H1 (cell line): ENCODE results near the gene OR52B6. TPM values are rescaled to one million over a fixed set of nuclear protein-coding genes. Genes with fewer than 3 reads are reported as not detected.

Experiments used
- CTCF ChIA-PET: fragments of 300-600 bp; sonication (Branson Sonifier 250); formaldehyde crosslinking; loops from one replicate; lab custom pipeline; 2021; ENCODE audit not compliant: partially characterized antibody; lab: Charles Lee
- POLR2A ChIA-PET: fragments of 300-600 bp; sonication (Branson Sonifier 250); formaldehyde crosslinking; loops from one replicate; lab custom pipeline; 2021; ENCODE audit warnings: inconsistent platforms; ENCODE audit not compliant: partially characterized antibody; lab: Charles Lee
- DNase-seq, 2 experiments: peaks; one replicate each; pipeline versions ENCODE4 v3.0.0 to v3.0.0-alpha.2; 2010 to 2022; ENCODE audit warnings: low spot score in 2 of 2, low read depth in 1 of 2, mixed read lengths in 1 of 2
- FAIRE-seq: peaks from 2 replicates; lab custom pipeline; 2011; peaks lifted over from hg19 to GRCh38; lab: Jason Lieb, UNC
- H2AFZ ChIP-seq: 2 replicates; pipeline ENCODE4 v1.8.1; 2012; ENCODE audit warnings: low read length, inconsistent platforms
- H2AK5ac ChIP-seq: 2 replicates; pipeline ENCODE4 v1.6.1; 2013; ENCODE audit warnings: low read depth, low read length
- H2BK120ac ChIP-seq: replicated peaks from 2 replicates; pipeline ENCODE3; 2013; ENCODE audit warnings: low read depth, low read length, inconsistent platforms
- H2BK12ac ChIP-seq: 2 replicates; pipeline ENCODE4 v1.6.1; 2013; ENCODE audit warnings: low read depth, low read length
- H2BK15ac ChIP-seq: 2 replicates; pipeline ENCODE4 v1.6.1; 2013; ENCODE audit warnings: low read length
- H2BK20ac ChIP-seq: 2 replicates; pipeline ENCODE4 v1.6.1; 2013; ENCODE audit warnings: low read length
- H2BK5ac ChIP-seq: 2 replicates; pipeline ENCODE4 v1.6.1; 2013; ENCODE audit warnings: low read depth, low read length
- H3K14ac ChIP-seq: 2 replicates; pipeline ENCODE4 v1.6.1; 2013; ENCODE audit warnings: inconsistent platforms; ENCODE audit not compliant: insufficient read length
- H3K18ac ChIP-seq: 2 replicates; pipeline ENCODE4 v1.6.1; 2013; ENCODE audit warnings: low read length; ENCODE audit errors: extremely low read depth
- H3K23ac ChIP-seq: 2 replicates; pipeline ENCODE4 v1.6.1; 2013; ENCODE audit warnings: inconsistent platforms; ENCODE audit not compliant: insufficient read length
- H3K23me2 ChIP-seq: 2 replicates; pipeline ENCODE4 v1.6.1; 2013; ENCODE audit warnings: low read depth, low read length
- H3K27ac ChIP-seq: 2 replicates; pipeline ENCODE4 v1.6.1; 2011; ENCODE audit warnings: low read depth, low read length, inconsistent platforms
- H3K27me3 ChIP-seq, 4 experiments: replicated peaks in 1 of 4; 1 replicate in 1 of 4; 2 replicates in 3 of 4; pipeline versions ENCODE4 v1.6.1 to v1.8.1; 2011 to 2013; ENCODE audit warnings: low read length in 3 of 4, mild to moderate bottlenecking in 3 of 4, inconsistent platforms in 2 of 4, mixed read lengths in 2 of 4, moderate library complexity in 1 of 4; ENCODE audit not compliant: control insufficient read depth in 3 of 4, insufficient read depth in 3 of 4; ENCODE audit errors: extremely low read depth in 1 of 4
- H3K36me3 ChIP-seq, 4 experiments: 2 replicates each; pipeline versions ENCODE4 v1.6.1 to v1.8.1; 2011 to 2013; ENCODE audit warnings: mild to moderate bottlenecking in 4 of 4, low read length in 3 of 4, moderate library complexity in 2 of 4, control low read depth in 1 of 4, inconsistent platforms in 1 of 4; ENCODE audit not compliant: insufficient read depth in 4 of 4, control insufficient read depth in 2 of 4
- H3K4ac ChIP-seq: replicated peaks from 2 replicates; pipeline ENCODE3; 2013; ENCODE audit warnings: low read length, low read depth, mixed read lengths, inconsistent platforms; ENCODE audit not compliant: insufficient read length
- H3K4me1 ChIP-seq, 4 experiments: replicated peaks in 1 of 4; 1 replicate in 1 of 4; 2 replicates in 3 of 4; pipeline versions ENCODE4 v1.6.1 to v1.8.1; 2011 to 2013; ENCODE audit warnings: low read length in 3 of 4, inconsistent platforms in 2 of 4, mixed read lengths in 1 of 4; ENCODE audit not compliant: insufficient read depth in 4 of 4, control insufficient read depth in 3 of 4
- H3K4me2 ChIP-seq, 2 experiments: 2 replicates each; pipeline versions ENCODE4 v1.6.1 to v1.8.1; 2011 to 2013; ENCODE audit warnings: low read depth in 2 of 2, low read length in 2 of 2, control low read depth in 1 of 2, inconsistent platforms in 1 of 2, mild to moderate bottlenecking in 1 of 2; ENCODE audit not compliant: insufficient read depth in 1 of 2
- H3K4me3 ChIP-seq, 4 experiments: fragments of 200-600, 300-600 bp in 1 of 4; sonication (generic), shearing (Covaris generic), sonication (Bioruptor Twin) in 1 of 4; 2 replicates each; pipeline versions ENCODE4 v1.5.1 to v1.8.1; 2011 to 2016; ENCODE audit warnings: low read length in 4 of 4, low read depth in 3 of 4, control low read depth in 2 of 4, inconsistent platforms in 2 of 4, mild to moderate bottlenecking in 2 of 4, mixed read lengths in 1 of 4, moderate library complexity in 1 of 4; ENCODE audit not compliant: insufficient read depth in 2 of 4; ENCODE audit errors: extremely low read depth in 1 of 4
- H3K56ac ChIP-seq: replicated peaks from 2 replicates; pipeline ENCODE3; 2013; ENCODE audit warnings: low read depth, mild to moderate bottlenecking, mixed read lengths, low read length, inconsistent platforms; ENCODE audit not compliant: insufficient read length
- H3K79me1 ChIP-seq: 2 replicates; pipeline ENCODE4 v1.6.1; 2013; ENCODE audit warnings: low read depth, low read length, control low read depth
- H3K79me2 ChIP-seq, 2 experiments: 2 replicates each; pipeline versions ENCODE4 v1.6.1 to v1.8.1; 2012 to 2013; ENCODE audit warnings: low read length in 2 of 2, mild to moderate bottlenecking in 2 of 2, inconsistent platforms in 1 of 2; ENCODE audit not compliant: insufficient read depth in 2 of 2, control insufficient read depth in 1 of 2
- H3K9ac ChIP-seq, 4 experiments: replicated peaks in 1 of 4; 1 replicate in 1 of 4; 2 replicates in 3 of 4; pipeline versions ENCODE4 v1.6.1 to v1.8.1; 2011 to 2013; ENCODE audit warnings: low read depth in 3 of 4, low read length in 3 of 4, control low read depth in 2 of 4, mild to moderate bottlenecking in 2 of 4, moderate library complexity in 2 of 4, inconsistent platforms in 1 of 4; ENCODE audit errors: extremely low read depth in 1 of 4
- H3K9me3 ChIP-seq, 2 experiments: 2 replicates each; pipeline versions ENCODE4 v1.6.1 to v1.8.1; 2012 to 2013; ENCODE audit warnings: mild to moderate bottlenecking in 2 of 2, moderate library complexity in 2 of 2, control low read depth in 1 of 2, inconsistent platforms in 1 of 2, low read depth in 1 of 2, low read length in 1 of 2, mixed read lengths in 1 of 2; ENCODE audit not compliant: insufficient read depth in 2 of 2
- H4K20me1 ChIP-seq, 2 experiments: replicated peaks in 1 of 2; 2 replicates each; pipeline versions ENCODE3 to v1.8.1; 2011 to 2013; ENCODE audit warnings: inconsistent platforms in 2 of 2, low read length in 2 of 2, mild to moderate bottlenecking in 1 of 2; ENCODE audit not compliant: insufficient read depth in 2 of 2, control insufficient read depth in 1 of 2
- H4K5ac ChIP-seq: 2 replicates; pipeline ENCODE4 v1.6.1; 2013; ENCODE audit warnings: low read length, low read depth, mixed read lengths, inconsistent platforms; ENCODE audit not compliant: insufficient read length
- H4K8ac ChIP-seq: 2 replicates; pipeline ENCODE4 v1.8.0; 2013; ENCODE audit warnings: mild to moderate bottlenecking, moderate library complexity, low read length, inconsistent platforms; ENCODE audit not compliant: insufficient read depth; ENCODE audit errors: extremely low read depth
- H4K91ac ChIP-seq: replicated peaks from 2 replicates; pipeline ENCODE3; 2013; ENCODE audit warnings: low read length, mixed read lengths, inconsistent platforms; ENCODE audit not compliant: insufficient read length
- WGBS, 2 experiments: shearing (Covaris generic) in 1 of 2; methylation state at CpG; one replicate each; pipeline versions ENCODE4 v1.1.6 to v1.1.7; 2013 to 2015; ENCODE audit warnings: low lambda C conversion rate in 2 of 2, mixed read lengths in 2 of 2, inconsistent platforms in 1 of 2, low coverage in 1 of 2, missing lambda C conversion rate in 1 of 2; ENCODE audit not compliant: insufficient replicate concordance in 2 of 2, insufficient coverage in 1 of 2, insufficient read length in 1 of 2; ENCODE audit errors: extremely low coverage in 1 of 2, missing lambda C conversion rate in 1 of 2; 5-methylcytosine and 5-hydroxymethylcytosine counted together
- polyA plus RNA-seq, 7 experiments: library from polyadenylated mRNA; depleted of rRNA in 3 of 7; stranded (reverse) in 5 of 7; unstranded in 2 of 7; fragments of >200 nt in 5 of 7; fragments of 200-250 nt in 2 of 7; gene quantifications; 1 replicate in 5 of 7; 2 replicates in 1 of 7; 4 replicates in 1 of 7; pipeline versions ENCODE4 v1.2.1 to v1.2.3, GENCODE V29; 2011 to 2013; ENCODE audit warnings: missing spikeins in 2 of 7, mixed read lengths in 2 of 7
- total RNA-seq: library from RNA; stranded (reverse); fragmentation: NEBNext Ultra II Directional; extraction: Animal tissue kit (Norgen Biotek cat#: 25700); gene quantifications from 2 replicates; pipeline ENCODE4 v1.2.1, GENCODE V29; 2021
- TF ChIP-seq, protein P1 (sequence below): IDR thresholded peaks from 2 replicates; pipeline ENCODE4 v1.6.1; 2011; ENCODE audit warnings: low read length, improper control_type of control experiment

OR52B6 gene
- total and polyA plus RNA-seq, 2 of the 8 experiments (the other 6 are each of a cell fraction or from before 2014, with no cell fraction given): not detected

- Histone ChIP-seq H2BK20ac (no peak overlapping the region), H3K4me2 (no peak overlapping the region), H3K79me1 (no peaks in the 10 kb centered on the region; the same call in 1 of the 2 replicates), H3K36me3 (no peaks in the 10 kb centered on the region), H2BK12ac (no peak overlapping the region), H3K27ac (no peak overlapping the region), H3K4ac (no peak overlapping the region), H2BK5ac (no peak overlapping the region), H2AK5ac (no peak overlapping the region), H3K4me1 (peaks cover 0 to 17% (median 6%) of the 10 kb centered on the region in 4 experiments; a peak in 4 of 7 replicates), H3K23me2 (no peaks in the 10 kb centered on the region), H2AFZ (no peak overlapping the region), H4K8ac (no peak overlapping the region), H2BK15ac (no peak overlapping the region), H2BK120ac (no peak overlapping the region), H3K4me3 (no peak overlapping the region), H4K91ac (no peak overlapping the region), H3K9me3 (no peaks in the 10 kb centered on the region), H3K18ac (no peak overlapping the region), H4K5ac (no peak overlapping the region), H3K27me3 (no peaks in the 10 kb centered on the region), H3K56ac (no peak overlapping the region), H3K9ac (no peak overlapping the region), H3K23ac (no peak overlapping the region), H3K14ac (no peak overlapping the region), H4K20me1 (no peaks in the 10 kb centered on the region), H3K79me2 (no peaks in the 10 kb centered on the region)
- WGBS, 2 experiments: 100% methylated on average over 3 of the region's 3 CpGs; no CpG with 5 or more reads in 1 of the 2 experiments
- DNase-seq (no peak), FAIRE-seq (no peak)
- CTCF ChIA-PET: interaction anchor here (0.8 to 1.9 kb wide), 4 partner anchors 12 to 96 kb away, joined by 3 to 8 read pairs (median 6); no protein-coding TSS in a partner anchor
- TF ChIP-seq, protein P1, sequence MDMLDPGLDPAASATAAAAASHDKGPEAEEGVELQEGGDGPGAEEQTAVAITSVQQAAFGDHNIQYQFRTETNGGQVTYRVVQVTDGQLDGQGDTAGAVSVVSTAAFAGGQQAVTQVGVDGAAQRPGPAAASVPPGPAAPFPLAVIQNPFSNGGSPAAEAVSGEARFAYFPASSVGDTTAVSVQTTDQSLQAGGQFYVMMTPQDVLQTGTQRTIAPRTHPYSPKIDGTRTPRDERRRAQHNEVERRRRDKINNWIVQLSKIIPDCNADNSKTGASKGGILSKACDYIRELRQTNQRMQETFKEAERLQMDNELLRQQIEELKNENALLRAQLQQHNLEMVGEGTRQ: no peak
- POLR2A ChIA-PET: interaction anchor here (0.9 kb wide), 1 partner anchor 23 kb away, joined by 3 read pairs; no protein-coding TSS in a partner anchor
Measured at GRCh38 chr11:5622802-5623201, 42.1 kb downstream of the OR52B6 start.
